GM12874 (cell line): ENCODE results near the gene PPM1H.

Experiments
- TF ChIP-seq, protein P1 (sequence below): IDR thresholded peaks from 2 replicates; pipeline ENCODE4 v1.5.1; 2011; ENCODE audit warnings: low read depth, mild to moderate bottlenecking, control low read depth, low read length, moderate library complexity; ENCODE audit not compliant: insufficient read depth

PPM1H gene

DNA sequence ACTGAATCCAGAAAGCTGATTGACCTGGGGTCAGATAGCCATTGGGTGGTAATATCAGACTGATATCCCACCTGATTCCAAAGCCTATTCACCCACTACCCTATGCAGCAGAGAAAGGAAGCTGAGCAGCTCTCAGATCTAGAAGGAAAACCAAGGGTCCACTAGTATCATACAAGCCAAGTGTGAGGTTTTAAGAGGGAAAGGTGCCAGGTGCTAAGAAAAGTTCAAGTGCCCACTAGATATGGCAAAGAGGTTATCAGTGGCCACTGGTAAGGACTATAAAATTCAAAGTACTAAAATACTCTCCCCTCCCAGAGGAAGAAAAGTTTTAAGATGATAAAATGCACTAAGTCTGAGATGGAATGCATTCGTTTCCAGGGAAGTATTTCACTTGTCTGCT, 85.6 kb downstream of the PPM1H start:
- TF ChIP-seq, protein P1, sequence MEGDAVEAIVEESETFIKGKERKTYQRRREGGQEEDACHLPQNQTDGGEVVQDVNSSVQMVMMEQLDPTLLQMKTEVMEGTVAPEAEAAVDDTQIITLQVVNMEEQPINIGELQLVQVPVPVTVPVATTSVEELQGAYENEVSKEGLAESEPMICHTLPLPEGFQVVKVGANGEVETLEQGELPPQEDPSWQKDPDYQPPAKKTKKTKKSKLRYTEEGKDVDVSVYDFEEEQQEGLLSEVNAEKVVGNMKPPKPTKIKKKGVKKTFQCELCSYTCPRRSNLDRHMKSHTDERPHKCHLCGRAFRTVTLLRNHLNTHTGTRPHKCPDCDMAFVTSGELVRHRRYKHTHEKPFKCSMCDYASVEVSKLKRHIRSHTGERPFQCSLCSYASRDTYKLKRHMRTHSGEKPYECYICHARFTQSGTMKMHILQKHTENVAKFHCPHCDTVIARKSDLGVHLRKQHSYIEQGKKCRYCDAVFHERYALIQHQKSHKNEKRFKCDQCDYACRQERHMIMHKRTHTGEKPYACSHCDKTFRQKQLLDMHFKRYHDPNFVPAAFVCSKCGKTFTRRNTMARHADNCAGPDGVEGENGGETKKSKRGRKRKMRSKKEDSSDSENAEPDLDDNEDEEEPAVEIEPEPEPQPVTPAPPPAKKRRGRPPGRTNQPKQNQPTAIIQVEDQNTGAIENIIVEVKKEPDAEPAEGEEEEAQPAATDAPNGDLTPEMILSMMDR: no peak

- TF ChIP-seq, protein P1: no peak
Measured at GRCh38 chr12:62848418-62848817, 86.5 kb downstream of the PPM1H start.

GRCh38 chr12:62847709-62848108, 87.2 kb downstream of the PPM1H start:
- TF ChIP-seq, protein P1: no peak

DNA sequence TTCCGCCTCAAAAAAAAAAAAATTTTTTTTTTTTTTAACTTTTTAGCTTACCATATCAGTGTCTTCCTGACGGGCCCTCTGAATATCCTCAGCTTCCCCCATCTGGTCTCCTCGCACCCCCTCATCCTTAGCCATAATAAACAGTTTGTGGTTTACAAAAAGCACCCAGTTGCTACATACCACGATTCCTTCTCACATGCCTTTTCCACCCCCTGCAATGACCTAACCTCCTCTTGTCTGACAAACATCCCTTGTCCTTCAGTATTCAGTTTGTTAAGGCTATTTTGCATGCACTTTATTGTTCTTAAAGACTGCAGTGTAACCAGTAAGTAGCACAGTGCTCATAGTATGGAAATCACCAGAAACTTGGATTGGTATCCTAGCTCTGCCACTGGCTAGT, 88.5 kb downstream of the PPM1H start:
- TF ChIP-seq, protein P1: no peak

DNA sequence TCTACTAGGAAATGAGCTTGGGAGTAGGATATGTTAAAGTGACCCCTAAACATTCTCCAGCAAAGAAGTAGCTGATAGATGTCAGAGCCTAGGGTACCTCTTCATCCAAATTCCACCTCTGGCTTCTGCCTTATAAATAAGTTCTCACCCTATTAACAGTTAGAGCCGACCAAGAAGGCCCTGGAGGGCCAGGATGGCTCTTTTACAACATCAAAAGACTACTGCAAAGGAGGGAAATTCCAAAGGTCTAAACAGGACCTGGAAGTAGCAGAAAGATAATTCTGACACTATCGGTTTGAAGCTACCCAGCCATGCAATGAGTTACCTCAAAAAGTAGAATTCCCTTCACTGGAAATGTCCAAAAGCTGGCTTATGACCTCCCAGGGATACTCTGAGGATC, 90.0 kb downstream of the PPM1H start:
- TF ChIP-seq, protein P1: no peak

DNA sequence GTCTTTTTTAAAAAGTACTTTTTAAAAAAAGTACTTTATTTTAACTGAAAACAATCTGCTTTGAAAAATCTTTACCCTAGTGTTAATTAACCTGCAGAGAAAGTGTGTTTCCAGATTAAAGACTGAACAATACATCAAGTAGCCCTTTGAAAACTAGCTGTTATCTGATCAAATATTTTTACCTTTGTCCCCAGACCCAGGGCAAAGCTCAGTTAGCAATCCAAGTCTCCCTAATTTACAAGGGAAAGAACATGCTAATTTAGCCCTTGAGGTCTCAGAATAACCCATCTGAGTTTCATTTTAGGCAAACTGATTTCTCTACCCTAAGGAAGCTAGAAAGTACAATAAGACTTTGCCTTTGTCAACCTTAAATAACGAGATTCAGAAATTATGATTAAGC, 91.2 kb downstream of the PPM1H start:
- TF ChIP-seq, protein P1: no peak

- TF ChIP-seq, protein P1: no peak
Measured at GRCh38 chr12:62841846-62842245, 93.1 kb downstream of the PPM1H start.

DNA sequence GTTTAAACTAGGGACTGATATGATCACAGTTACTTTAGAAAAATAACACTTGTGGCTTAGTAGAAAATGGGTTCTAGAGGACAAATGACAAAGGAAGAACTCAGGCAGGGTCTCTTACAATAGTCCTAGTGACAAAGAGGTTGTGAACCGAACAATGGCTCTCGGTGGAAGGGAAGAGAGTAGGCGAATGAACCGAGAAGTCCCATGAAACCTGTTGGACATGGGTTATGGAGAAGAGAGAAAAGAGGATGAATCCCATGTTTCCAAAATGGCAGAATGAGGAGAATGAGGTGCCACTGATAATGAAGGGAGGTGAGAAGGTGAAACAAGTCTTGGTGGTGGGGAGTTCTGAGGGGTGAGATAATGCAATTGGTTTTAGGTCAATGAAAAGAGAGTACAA, 94.1 kb downstream of the PPM1H start:
- TF ChIP-seq, protein P1: no peak
